ENCODE data around the gene ADCY9. TPM values are rescaled to one million over a fixed set of nuclear protein-coding genes. Genes with fewer than 3 reads are reported as not detected.

The ADCY9 gene
- total RNA-seq, 8 experiments from 2014 or later = 4.9 to 17.4 (median 9.4) TPM

DNA sequence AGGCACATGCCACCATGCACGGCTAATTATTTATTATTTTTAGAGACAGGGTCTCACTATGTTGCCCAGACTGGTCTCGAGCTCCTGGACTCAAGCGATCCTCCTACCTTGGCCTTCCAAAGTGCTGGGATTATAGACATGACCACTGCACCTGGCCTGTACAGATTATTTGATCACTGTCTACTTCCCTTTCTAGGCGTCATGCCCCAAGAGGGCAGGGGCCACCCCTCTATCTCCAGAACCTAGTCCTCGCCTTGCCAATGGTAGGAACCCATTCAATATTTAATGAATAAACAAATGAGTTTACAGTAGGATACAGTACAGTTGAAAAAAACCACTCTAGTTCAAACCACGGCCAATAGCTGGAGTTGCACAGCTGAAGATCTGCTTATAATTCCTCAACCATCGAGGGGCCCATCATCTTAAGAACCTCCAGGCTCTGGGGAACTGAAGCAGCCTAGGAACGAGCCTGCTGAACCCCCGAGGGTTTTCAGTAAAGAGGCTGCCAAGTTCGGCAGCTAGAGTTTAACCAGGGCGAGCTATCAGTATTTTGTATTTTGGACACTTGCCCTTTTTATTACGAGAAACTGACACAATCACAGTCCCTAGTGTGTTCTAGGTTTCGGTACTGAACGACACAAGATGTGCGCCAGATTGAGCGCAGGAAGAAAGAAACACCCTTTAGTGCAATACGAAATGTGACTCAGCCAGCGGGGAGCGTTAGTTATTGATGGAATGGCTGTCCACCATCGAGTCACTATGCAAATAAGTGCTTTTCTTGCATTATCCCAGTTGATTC, 14.6 kb downstream of the ADCY9 start:
- in situ Hi-C loops (cut with MboI; ENCODE audit: low pct_unique_long_range_greater_than_20kb in 2 of 9, low sequenced_read_pairs in 9 of 9, unreplicated experiment in 9 of 9) = loop anchor here in 1 of 9 experiments (25.0 kb wide), 1 partner anchor 89 kb away; no protein-coding TSS in a partner anchor
- 83 to 100% (median 94%) methylated on average over 1 to 17 of the region's 20 CpGs for WGBS, 10 experiments
- H3K4me3 ChIP-seq = no peak overlapping the region

DNA sequence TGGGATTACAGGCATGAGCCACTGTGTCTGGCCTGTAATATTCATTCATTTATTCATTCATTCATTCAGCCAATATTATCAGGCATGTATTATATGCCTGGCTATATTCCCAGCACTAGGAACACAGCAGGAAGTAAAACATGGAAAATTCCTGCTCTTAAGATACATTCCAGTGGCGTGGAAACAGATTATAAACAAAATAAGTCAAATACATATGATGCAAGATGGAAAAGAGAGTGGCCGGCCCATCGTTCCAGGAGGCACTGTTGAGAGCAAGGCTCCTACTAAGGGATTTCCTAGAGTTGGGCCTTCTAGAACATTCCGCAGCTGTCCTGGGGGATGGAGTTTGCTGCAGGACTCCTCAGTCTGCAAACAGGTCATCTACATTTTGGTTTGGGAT, 17.7 kb downstream of the ADCY9 start:
- no peak overlapping the region for H3K27ac ChIP-seq
- 47 to 100% (median 100%) methylated on average over 1 to 3 of the region's 4 CpGs; no CpG with 5 or more reads in 5 of the 10 experiments for WGBS, 10 experiments
- peaks cover 4 to 16% of the 10 kb centered on the region in 2 donors for H3K4me1 ChIP-seq (replicated peaks in 1 of 2)
- in situ Hi-C loops (cut with MboI; ENCODE audit: low pct_unique_long_range_greater_than_20kb in 2 of 9, low sequenced_read_pairs in 9 of 9, unreplicated experiment in 9 of 9) = no loop called here
- H3K4me3 ChIP-seq = no peak overlapping the region
- peak in 1 of 8 experiments; percentile 9 for ATAC-seq (replicated peaks in 6 of 8)

More for the DNA sequence above, 14.6 kb downstream of the ADCY9 start:
- peaks cover 7 to 10% of the 10 kb centered on the region in 2 donors for H3K4me1 ChIP-seq (replicated peaks in 1 of 2)
- no peak for ATAC-seq (replicated peaks in 6 of 8)
- H3K27ac ChIP-seq = no peak overlapping the region

DNA sequence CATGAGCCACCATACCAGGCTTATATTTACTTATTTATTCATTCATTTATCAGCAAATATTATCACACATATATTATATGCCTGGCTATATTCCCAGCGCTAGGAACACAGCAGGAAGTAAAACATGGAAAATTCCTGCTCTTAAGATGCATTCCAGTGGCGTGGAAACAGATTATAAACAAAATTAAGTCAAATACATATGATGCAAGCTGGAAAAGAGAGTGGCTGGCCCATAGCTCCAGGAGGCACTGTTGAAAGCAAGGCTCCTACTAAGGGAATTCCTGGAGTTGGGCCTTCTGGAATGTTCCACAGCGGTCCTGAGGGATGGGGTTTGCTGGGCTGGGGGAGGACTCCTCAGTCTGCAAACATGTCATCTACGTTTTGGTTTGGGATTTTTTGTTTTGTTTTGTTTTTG, 18.4 kb downstream of the ADCY9 start:
- peak in 1 of 8 experiments; percentile 68 for ATAC-seq (replicated peaks in 6 of 8)
- H3K27ac ChIP-seq = no peak overlapping the region
- H3K4me1 ChIP-seq (replicated peaks in 1 of 2) = peaks cover 0 to 13% of the 10 kb centered on the region in 2 donors
- in situ Hi-C loops (cut with MboI; ENCODE audit: low pct_unique_long_range_greater_than_20kb in 2 of 9, low sequenced_read_pairs in 9 of 9, unreplicated experiment in 9 of 9) = no loop called here
- 71 to 100% (median 93%) methylated on average over 1 to 3 of the region's 4 CpGs; no CpG with 5 or more reads in 5 of the 10 experiments for WGBS, 10 experiments
- H3K4me3 ChIP-seq = no peak overlapping the region

DNA sequence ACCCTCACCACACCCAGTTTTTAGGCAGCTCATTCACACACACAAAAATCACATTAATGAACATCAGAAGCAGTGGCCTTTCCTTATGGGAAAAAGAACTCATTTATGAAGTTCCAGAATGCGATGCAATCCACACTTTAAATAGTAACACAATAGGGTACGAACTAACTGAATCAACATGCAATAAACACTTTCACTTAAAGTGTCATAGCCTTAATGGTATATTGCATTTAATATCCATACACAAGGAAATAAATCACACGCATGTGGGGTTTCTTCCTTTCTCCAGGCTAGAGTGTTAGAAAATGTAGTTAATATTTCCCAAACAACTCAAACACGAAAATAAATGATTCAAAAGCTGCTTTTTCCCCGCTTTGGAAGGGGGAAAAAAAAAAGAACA, 19.7 kb downstream of the ADCY9 start:
- H3K27ac ChIP-seq = no peak overlapping the region
- in situ Hi-C loops (cut with MboI; ENCODE audit: low pct_unique_long_range_greater_than_20kb in 2 of 9, low sequenced_read_pairs in 9 of 9, unreplicated experiment in 9 of 9) = no loop called here
- peaks cover 0 to 13% of the 10 kb centered on the region in 2 donors for H3K4me1 ChIP-seq (replicated peaks in 1 of 2)
- peak in 1 of 8 experiments; percentile 42 for ATAC-seq (replicated peaks in 6 of 8)
- 0 to 100% (median 80%) methylated on average over 2 to 5 of the region's 5 CpGs for WGBS, 10 experiments
- no peak overlapping the region for H3K4me3 ChIP-seq

DNA sequence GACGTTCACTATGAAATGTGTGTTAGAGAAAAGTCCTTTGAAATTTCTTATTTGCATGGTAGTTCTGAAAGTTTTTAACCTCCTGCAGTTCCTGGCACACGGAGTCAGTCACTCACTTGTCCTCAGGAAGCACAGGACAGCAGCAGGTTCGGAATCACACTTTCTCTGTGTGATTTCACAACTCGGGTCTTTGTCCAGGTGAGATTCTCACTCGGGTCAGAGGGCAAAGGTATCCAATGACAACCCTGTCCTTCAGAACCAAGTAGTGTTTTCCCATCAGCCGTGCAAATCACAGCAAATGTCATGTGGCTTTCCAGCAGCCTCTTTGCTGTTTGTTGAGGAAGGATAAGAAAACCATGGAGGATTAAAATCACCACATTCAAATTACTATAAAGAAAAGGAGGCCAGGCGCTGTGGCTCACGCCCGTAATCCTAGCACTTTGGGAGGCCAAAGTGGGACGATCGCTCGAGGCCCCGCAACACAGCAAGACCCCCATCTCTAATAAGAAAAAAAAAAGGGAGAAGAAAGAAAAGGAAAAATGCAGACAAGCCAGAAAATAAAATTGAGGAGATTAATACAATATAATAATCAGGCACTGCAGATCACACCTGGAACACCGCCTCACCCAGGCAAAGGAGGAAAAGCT, 22.0 kb downstream of the ADCY9 start:
- no peak overlapping the region for H3K27ac ChIP-seq
- H3K4me3 ChIP-seq = no peak overlapping the region
- no peak for ATAC-seq (replicated peaks in 6 of 8)
- peaks cover 0 to 13% of the 10 kb centered on the region in 2 donors for H3K4me1 ChIP-seq (replicated peaks in 1 of 2)
- 62 to 96% (median 84%) methylated on average over 5 to 12 of the region's 14 CpGs for WGBS, 10 experiments
- in situ Hi-C loops (cut with MboI; ENCODE audit: low pct_unique_long_range_greater_than_20kb in 2 of 9, low sequenced_read_pairs in 9 of 9, unreplicated experiment in 9 of 9) = no loop called here

DNA sequence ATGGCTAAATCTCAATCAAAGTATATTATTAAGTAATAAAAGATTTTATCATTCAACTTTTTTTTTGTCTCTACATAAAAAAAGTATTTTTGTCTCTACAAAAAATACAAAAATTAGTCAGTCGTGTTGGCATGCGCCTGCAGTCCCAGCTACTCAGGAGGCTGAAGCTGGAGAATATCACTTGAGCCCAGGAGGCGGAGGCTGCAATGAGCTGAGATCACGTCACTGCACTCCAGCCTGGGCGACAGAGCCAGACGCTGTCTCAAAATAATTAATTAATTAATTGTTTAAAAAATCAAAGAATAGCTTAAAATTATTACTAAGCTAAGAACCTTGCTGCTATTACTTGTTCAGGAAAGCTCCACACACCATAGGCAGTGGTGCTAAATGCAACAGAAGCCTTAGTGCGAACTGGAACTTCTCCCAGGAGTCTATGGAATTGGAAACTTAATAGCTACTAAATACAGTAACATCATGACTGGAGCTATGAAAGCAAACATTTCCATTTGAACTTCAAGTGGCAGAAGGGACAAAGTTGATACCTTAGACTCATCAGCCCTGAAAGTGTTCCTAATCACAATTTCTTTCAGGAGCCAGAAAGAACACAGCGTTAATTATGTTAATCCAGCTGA, 22.6 kb downstream of the ADCY9 start:
- in situ Hi-C loops (cut with MboI; ENCODE audit: low pct_unique_long_range_greater_than_20kb in 2 of 9, low sequenced_read_pairs in 9 of 9, unreplicated experiment in 9 of 9) = no loop called here
- ATAC-seq (replicated peaks in 6 of 8) = no peak
- WGBS, 10 experiments = 20 to 100% (median 83%) methylated on average over 2 to 6 of the region's 8 CpGs; no CpG with 5 or more reads in 1 of the 10 experiments

DNA sequence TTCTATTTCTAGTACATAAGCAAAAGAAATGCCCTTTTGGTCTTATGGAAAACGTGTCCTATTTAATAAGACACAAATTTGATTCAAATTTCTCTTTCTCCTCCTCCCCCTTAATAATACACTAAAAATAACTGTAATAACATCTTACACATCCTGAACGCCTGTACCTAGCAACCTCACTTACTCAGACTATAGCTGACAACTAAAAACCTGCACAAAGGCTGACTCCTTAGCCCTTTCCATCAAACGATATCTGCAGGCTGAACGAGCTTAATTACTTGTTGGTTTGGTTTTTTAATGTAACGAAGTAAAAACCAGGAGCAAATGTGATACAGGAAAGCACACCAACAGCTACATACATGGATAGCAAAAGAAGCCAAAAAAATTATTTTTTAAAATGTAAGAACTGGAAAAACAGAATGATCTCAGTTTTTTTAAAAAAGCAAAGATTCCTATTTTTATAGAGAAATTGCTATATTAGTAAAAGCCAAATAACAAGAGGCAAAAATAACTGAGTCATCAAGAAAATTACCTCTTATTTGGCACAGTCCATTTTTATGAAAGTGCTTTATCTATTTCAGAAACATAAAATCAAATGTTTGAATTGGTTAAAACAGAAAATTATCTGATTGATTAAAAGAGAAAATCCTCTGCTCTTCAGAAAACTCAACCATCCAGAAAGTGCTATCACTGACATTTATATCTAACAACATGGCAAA, 23.5 kb downstream of the ADCY9 start:
- in situ Hi-C loops (cut with MboI; ENCODE audit: low pct_unique_long_range_greater_than_20kb in 2 of 9, low sequenced_read_pairs in 9 of 9, unreplicated experiment in 9 of 9) = no loop called here
- Histone ChIP-seq H3K27ac (no peak overlapping the region), H3K4me3 (no peak overlapping the region), H3K4me1 (replicated peaks in 1 of 2) (peaks cover 0 to 13% of the 10 kb centered on the region in 2 donors)
- no peak for ATAC-seq (replicated peaks in 6 of 8)
- 58 to 96% (median 84%) methylated on average over 1 to 5 of the region's 5 CpGs for WGBS, 10 experiments

More for the DNA sequence above, 22.6 kb downstream of the ADCY9 start:
- H3K4me3 ChIP-seq = no peak overlapping the region
- H3K27ac ChIP-seq = no peak overlapping the region
- peaks cover 0 to 13% of the 10 kb centered on the region in 2 donors for H3K4me1 ChIP-seq (replicated peaks in 1 of 2)

DNA sequence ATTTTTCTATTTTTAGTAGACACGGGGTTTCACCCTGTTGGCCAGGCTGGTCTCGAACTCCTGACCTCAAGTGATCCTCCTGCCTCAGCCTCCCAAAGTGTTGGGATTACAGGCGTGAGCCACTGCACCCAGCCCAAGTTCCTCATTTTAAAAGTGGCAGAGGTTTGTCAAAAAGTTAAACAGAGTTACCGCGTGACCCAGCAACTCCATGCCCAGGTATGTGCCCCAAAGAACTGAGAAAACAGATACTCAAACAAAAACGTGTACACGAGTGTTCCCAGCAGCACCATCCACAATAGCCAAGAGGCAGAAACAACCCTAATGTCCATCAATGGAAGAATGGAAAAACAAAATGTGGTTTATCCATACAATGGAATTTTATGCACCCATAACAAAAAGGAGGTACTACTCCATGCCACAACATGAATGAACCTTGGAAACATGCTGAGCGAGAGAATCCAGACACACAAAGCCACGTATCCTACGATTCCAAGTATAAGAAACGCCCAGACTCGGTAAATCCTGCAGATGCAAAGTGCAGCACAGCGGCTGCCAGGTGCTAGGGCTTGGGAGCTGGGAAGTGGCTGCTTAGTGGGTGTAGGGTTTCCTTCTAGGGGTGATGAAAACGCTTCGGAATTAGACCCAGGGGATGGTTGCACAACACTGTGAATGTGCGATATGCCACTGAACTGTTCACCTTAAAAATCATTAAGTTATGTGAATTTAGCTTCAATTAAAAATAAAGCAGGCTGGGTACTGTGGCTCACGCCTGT, 24.8 kb downstream of the ADCY9 start:
- ATAC-seq (replicated peaks in 6 of 8) = peak in 1 of 8 experiments; percentile 52
- Histone ChIP-seq H3K4me1 (replicated peaks in 1 of 2) (peaks cover 0 to 6% of the 10 kb centered on the region in 2 donors), H3K27ac (no peak overlapping the region), H3K4me3 (no peak overlapping the region)
- in situ Hi-C loops (cut with MboI; ENCODE audit: low pct_unique_long_range_greater_than_20kb in 2 of 9, low sequenced_read_pairs in 9 of 9, unreplicated experiment in 9 of 9) = no loop called here
- 79 to 100% (median 93%) methylated on average over 2 to 15 of the region's 17 CpGs for WGBS, 10 experiments

DNA sequence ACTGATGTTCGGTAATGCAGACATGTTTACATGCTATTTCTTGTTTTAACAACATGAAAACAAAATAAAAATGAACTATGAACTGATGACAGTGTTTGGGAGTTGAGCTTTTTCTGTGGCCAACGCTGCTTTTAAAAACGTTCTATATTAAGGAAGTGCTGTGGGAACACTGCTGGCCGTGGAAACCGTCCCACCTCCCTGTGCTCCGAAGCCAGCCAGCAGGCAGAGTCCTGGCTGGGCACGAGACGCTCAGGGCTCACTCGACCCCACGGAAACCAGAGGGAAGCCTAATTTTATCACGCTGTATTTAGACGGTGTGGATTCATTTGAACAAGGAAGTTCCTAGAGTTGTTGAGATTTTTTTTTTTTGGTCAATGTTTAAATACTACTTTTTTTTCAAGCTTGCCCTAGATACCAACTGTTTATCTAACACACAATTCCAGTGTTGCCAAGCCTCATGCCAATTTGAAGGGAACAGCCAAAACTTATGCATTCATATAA, 25.8 kb downstream of the ADCY9 start:
- ATAC-seq (replicated peaks in 6 of 8) = peak in 4 of 8 experiments; percentile 54 to 70 (median 63)
- no peak overlapping the region for H3K4me3 ChIP-seq
- no peak overlapping the region for H3K27ac ChIP-seq
- WGBS, 10 experiments = 10 to 90% (median 76%) methylated on average over 1 to 10 of the region's 12 CpGs; no CpG with 5 or more reads in 2 of the 10 experiments
- in situ Hi-C loops (cut with MboI; ENCODE audit: low pct_unique_long_range_greater_than_20kb in 2 of 9, low sequenced_read_pairs in 9 of 9, unreplicated experiment in 9 of 9) = no loop called here
- no peaks in the 10 kb centered on the region for H3K4me1 ChIP-seq (replicated peaks in 1 of 2)

DNA sequence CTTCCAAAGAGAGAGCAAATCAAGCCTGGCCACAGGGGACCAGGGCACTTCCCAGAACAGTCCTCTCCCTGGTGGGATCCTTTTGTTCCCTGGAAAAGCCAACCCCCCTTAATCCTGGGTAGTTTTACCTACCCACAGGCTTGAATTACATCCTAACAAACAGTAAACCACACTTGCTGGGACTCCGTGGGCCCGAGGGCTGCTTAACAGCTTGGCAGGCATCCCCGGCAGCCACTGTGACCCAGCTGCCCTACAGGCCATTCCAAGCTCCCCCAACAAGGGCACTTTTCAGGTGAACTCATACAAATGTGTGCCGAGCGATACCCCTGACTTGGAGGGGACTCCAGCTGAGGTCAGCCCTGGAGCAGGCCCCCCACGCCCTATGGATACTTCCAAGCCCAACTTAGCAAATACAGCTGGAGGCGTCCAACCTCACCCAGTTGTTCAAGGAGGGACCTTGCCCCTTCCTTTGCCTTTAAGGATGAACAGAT, 26.4 kb downstream of the ADCY9 start:
- WGBS, 10 experiments = 30 to 100% (median 88%) methylated on average over 1 to 4 of the region's 7 CpGs; no CpG with 5 or more reads in 5 of the 10 experiments
- H3K27ac ChIP-seq = no peak overlapping the region
- H3K4me1 ChIP-seq (replicated peaks in 1 of 2) = no peaks in the 10 kb centered on the region
- ATAC-seq (replicated peaks in 6 of 8) = peak in 3 of 8 experiments; percentile 63 to 86 (median 86)
- H3K4me3 ChIP-seq = no peak overlapping the region
- in situ Hi-C loops (cut with MboI; ENCODE audit: low pct_unique_long_range_greater_than_20kb in 2 of 9, low sequenced_read_pairs in 9 of 9, unreplicated experiment in 9 of 9) = no loop called here

DNA sequence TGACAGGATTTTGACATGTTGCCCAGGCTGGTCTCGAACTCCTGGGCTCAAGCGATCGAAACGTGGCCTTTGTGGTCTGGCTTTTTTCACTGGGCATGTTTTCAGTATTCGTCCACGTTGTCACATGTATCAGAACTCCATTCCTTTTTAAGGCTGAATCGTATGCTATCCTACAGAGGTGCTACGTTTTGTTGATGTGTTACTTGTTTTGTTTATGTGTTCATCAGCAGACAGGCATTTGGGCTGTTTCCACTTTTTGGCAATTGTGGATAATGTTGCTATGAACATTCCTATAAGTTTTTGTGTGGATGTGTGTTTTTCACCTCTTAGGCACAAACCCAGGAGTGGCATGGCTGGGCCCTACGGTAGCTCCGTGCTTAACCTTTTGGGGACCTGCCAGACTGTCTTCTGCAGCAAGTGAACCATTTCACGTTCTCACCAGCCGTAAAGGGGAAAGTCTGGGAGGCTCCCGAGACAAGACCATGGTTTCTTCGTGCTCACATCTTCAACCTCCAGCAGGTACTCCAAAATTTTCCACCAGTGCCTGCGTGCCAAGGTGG, 26.9 kb downstream of the ADCY9 start:
- in situ Hi-C loops (cut with MboI; ENCODE audit: low pct_unique_long_range_greater_than_20kb in 2 of 9, low sequenced_read_pairs in 9 of 9, unreplicated experiment in 9 of 9) = no loop called here
- WGBS, 10 experiments = 70 to 100% (median 92%) methylated on average over 2 to 14 of the region's 15 CpGs; no CpG with 5 or more reads in 2 of the 10 experiments
- Histone ChIP-seq H3K27ac (no peak overlapping the region), H3K4me3 (no peak overlapping the region), H3K4me1 (replicated peaks in 1 of 2) (no peaks in the 10 kb centered on the region)
- no peak for ATAC-seq (replicated peaks in 6 of 8)
